Measurements from ENCODE around the gene LEFTY2. TPM values are rescaled to one million over a fixed set of nuclear protein-coding genes. Genes with fewer than 3 reads are reported as not detected.

The LEFTY2 gene
- total RNA-seq, 1 experiment from 2014 or later: not detected

DNA sequence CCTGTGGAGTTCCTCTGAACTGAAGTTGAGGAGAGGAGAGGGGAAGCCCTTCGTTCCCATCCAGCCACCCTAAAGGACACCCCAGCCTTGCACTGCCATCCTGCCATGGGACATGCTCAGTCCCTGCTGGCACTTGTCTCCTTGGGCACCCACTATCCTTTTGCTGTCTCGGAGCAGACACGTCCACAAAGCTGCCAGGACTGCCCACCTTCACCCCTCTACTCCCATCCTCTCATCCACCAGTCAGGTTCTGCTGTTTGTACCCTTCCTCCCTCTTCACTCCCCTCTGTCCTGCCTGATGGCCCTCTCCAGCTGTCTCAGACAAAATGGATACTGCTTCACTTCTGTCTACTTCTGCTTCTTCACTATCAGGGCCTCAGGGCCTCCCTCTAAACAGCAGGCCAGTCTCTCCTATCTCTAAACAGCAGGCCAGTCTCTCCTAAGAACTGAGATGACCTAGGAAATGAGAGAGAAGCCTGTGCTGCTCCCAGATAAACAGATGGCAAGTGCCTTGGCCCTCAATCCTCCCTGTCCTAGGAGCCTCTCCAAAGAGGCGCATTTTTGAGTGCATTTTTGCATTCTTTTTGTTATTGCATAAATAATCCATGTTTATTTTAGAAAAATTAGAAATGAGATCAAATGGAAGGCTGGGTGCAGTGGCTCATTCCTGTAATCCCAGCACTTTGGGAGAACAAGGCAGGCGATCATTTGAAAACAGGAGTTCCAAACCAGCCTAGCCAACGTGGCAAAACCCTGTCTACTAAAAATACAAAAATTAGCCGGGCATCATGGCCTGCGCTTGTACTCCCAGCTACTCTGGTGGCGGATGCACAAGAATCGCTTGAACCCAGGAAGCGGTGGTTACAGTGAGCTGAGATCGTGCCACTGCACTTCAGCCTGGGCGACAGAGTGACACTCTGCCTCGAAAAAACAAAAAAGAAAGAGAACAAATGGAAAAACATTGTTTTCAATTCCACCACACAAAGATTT lies 12.5 kb downstream of the LEFTY2 start:
- no peak overlapping the region for H3K27ac Mint-ChIP-seq (ENCODE audit: low read depth, unreplicated experiment)
- BruUV-seq (replicated peaks): no TSS peak
- no peak overlapping the region for H3K4me3 Mint-ChIP-seq (ENCODE audit: unreplicated experiment)
- ChIA-PET CTCF (interaction anchor here (0.7 to 0.9 kb wide), 5 partner anchors 15 to 496 kb away, joined by 3 to 4 read pairs (median 3); no protein-coding TSS in a partner anchor), POLR2A (interaction anchor here (0.6 kb wide), 1 partner anchor 502 kb away, joined by 3 read pairs; no protein-coding TSS in a partner anchor)
- H3K36me3 Mint-ChIP-seq (ENCODE audit: insufficient read depth, unreplicated experiment): no peaks in the 10 kb centered on the region
- H3K4me1 Mint-ChIP-seq (ENCODE audit: insufficient read depth, unreplicated experiment): no peaks in the 10 kb centered on the region
- DNase-seq (ENCODE audit: unreplicated experiment): no peak
- H3K9me3 Mint-ChIP-seq (ENCODE audit: unreplicated experiment): no peaks in the 10 kb centered on the region
- intact Hi-C loops (cut with micrococcal nuclease): no loop called here
- TF ChIP-seq, protein P1, sequence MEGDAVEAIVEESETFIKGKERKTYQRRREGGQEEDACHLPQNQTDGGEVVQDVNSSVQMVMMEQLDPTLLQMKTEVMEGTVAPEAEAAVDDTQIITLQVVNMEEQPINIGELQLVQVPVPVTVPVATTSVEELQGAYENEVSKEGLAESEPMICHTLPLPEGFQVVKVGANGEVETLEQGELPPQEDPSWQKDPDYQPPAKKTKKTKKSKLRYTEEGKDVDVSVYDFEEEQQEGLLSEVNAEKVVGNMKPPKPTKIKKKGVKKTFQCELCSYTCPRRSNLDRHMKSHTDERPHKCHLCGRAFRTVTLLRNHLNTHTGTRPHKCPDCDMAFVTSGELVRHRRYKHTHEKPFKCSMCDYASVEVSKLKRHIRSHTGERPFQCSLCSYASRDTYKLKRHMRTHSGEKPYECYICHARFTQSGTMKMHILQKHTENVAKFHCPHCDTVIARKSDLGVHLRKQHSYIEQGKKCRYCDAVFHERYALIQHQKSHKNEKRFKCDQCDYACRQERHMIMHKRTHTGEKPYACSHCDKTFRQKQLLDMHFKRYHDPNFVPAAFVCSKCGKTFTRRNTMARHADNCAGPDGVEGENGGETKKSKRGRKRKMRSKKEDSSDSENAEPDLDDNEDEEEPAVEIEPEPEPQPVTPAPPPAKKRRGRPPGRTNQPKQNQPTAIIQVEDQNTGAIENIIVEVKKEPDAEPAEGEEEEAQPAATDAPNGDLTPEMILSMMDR (IDR thresholded peaks at IDR 0.05; ENCODE audit: unreplicated experiment): no peak
- H3K27me3 Mint-ChIP-seq (ENCODE audit: insufficient read depth, unreplicated experiment): no peaks in the 10 kb centered on the region

DNA sequence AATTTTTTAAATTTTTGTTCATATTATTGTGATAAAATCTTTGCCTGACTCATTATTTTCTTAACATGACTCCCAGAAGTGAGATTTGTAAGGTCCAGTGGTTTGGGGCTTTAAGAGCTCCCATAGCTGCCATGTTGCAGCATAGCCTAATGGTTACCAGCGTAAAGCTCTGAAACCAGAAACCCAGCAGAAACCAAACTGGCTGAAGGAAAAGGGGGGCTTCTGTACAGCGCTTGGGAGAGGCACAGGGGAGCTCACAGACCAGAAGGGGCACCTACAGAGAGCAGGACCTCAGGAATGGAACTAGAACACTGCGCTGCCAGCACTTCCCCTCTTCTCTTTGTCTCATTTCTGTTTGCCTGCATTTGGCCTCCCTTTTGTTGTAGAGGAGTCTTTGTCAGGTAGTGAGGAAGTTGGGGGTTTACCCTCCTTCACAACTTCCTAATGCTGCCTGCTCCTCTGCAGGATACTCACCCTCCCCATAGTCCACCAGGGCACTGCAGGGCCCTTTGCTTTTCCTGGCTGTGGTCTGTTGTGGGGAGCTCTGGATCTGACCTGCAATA lies 14.4 kb downstream of the LEFTY2 start:
- no TSS peak for BruUV-seq (replicated peaks)
- TF ChIP-seq, protein P1 (IDR thresholded peaks at IDR 0.05; ENCODE audit: unreplicated experiment): no peak
- POLR2A ChIA-PET: interaction anchor here (0.6 to 1.1 kb wide), 4 partner anchors 9 to 499 kb away, joined by 3 to 4 read pairs (median 3); partner anchors contain the start of gene TMEM63A
- Mint-ChIP-seq H3K27ac (ENCODE audit: low read depth, unreplicated experiment) (no peak overlapping the region), H3K36me3 (ENCODE audit: insufficient read depth, unreplicated experiment) (peaks cover 10% of the 10 kb centered on the region), H3K9me3 (ENCODE audit: unreplicated experiment) (no peaks in the 10 kb centered on the region), H3K27me3 (ENCODE audit: insufficient read depth, unreplicated experiment) (no peaks in the 10 kb centered on the region), H3K4me3 (ENCODE audit: unreplicated experiment) (no peak overlapping the region), H3K4me1 (ENCODE audit: insufficient read depth, unreplicated experiment) (peaks cover 18% of the 10 kb centered on the region)
- intact Hi-C loops (cut with micrococcal nuclease): no loop called here
- DNase-seq (ENCODE audit: unreplicated experiment): no peak
- CTCF ChIA-PET: interaction anchor here (1.0 to 1.4 kb wide), 2 partner anchors 42 to 199 kb away, joined by 3 read pairs; no protein-coding TSS in a partner anchor

DNA sequence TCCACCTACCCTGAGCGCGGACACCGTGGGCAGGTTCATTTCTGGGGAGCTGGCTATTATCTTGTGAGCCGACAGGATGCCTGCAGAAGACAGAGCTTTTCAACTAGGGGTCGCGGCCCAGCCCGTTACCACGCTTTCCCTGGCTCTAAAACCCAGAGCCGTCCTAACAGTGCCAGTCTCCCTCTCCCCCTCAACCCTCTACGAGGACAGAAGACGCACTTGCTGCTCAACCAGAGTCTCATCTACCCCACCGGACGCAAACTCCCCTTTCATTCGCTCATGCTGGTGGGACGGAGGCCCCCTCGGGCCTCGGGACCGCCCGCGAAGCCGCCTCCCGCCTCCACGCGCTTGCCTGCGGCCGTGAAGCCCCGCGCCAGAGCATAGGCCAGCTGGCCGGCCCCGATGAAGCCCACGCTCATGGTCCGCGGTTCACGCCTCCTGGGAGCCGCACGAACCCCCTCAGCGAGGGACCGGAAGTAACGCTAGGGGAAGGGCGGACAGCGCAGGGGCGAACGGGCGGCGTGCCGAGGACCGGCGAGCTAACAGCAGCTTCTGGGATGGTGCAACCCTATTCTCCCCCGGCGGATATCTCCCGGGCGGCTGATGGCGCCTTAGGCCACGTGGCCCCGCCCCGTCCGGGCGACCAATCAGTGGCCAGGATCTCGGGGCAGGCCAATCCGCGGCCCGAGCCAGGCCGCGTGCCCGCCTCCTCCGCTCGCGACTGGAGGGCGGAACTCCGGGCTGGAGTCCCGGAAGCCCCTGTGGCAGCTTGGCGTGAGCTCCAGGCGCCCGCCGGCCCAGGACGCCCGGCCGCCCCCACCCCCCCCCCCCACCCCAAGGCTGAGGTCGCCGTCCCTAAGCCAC lies 17.1 kb downstream of the LEFTY2 start, which contains the start of gene PYCR2:
Gene PYCR2 (minus strand): TSS at position 559 of the 864 bp plus-strand sequence. CDS start 140 bp downstream, at position 419.
- H3K9me3 Mint-ChIP-seq (ENCODE audit: unreplicated experiment): no peaks in the 10 kb centered on the region
- H3K4me3 Mint-ChIP-seq (ENCODE audit: unreplicated experiment): peak within 1 kb of the TSS; percentile 99
- intact Hi-C loops (cut with micrococcal nuclease): loop anchor here (1.0 to 2.0 kb wide), 2 partner anchors 41 to 147 kb away; partner anchors contain the start of genes SRP9 and TMEM63A
- TF ChIP-seq, protein P1 (IDR thresholded peaks at IDR 0.05; ENCODE audit: unreplicated experiment): no peak
- peaks cover 42% of the 10 kb centered on the region for H3K4me1 Mint-ChIP-seq (ENCODE audit: insufficient read depth, unreplicated experiment)
- H3K36me3 Mint-ChIP-seq (ENCODE audit: insufficient read depth, unreplicated experiment): peaks cover 38% of the 10 kb centered on the region
- CTCF ChIA-PET: interaction anchor here (0.5 to 4.7 kb wide), 14 partner anchors 8 to 474 kb away, joined by 3 to 34 read pairs (median 4); partner anchors contain the start of genes SRP9 and TMEM63A
- BruUV-seq (replicated peaks): TSS peak; percentile 66
- POLR2A ChIA-PET: interaction anchor here (0.5 to 10.0 kb wide), 51 partner anchors 9 to 816 kb away, joined by 3 to 263 read pairs (median 4); partner anchors contain the start of genes ENAH, EPHX1, H3-3A and LEFTY1
- H3K27me3 Mint-ChIP-seq (ENCODE audit: insufficient read depth, unreplicated experiment): no peaks in the 10 kb centered on the region
- H3K27ac Mint-ChIP-seq (ENCODE audit: low read depth, unreplicated experiment): peak within 1 kb of the TSS; percentile 95
- peak; percentile 99 for DNase-seq (ENCODE audit: unreplicated experiment)

Measured in MCF 10A (cell line).